Astrocyte (in vitro differentiated cells and primary cell): ENCODE data around the gene MRPL55. TPM values are rescaled to one million over a fixed set of nuclear protein-coding genes. Genes with fewer than 3 reads are reported as not detected.

Source experiments
- DNase-seq: peaks from one replicate; pipeline ENCODE4 v3.0.0-alpha.2; 2010; ENCODE audit warnings: low read depth
- FAIRE-seq: peaks from 2 replicates; lab custom pipeline; 2011; peaks lifted over from hg19 to GRCh38; lab: Jason Lieb, UNC
- H2AFZ ChIP-seq: 2 replicates; pipeline ENCODE4 v1.6.0; 2012; ENCODE audit warnings: low read depth, low read length, inconsistent platforms
- H3K27ac ChIP-seq: 2 replicates; pipeline ENCODE4 v1.5.1; 2011; ENCODE audit warnings: low read depth, low read length, inconsistent platforms
- H3K27me3 ChIP-seq: 2 replicates; pipeline ENCODE4 v1.6.0; 2011; ENCODE audit warnings: low read length, inconsistent platforms; ENCODE audit not compliant: insufficient read depth
- H3K36me3 ChIP-seq: 2 replicates; pipeline ENCODE4 v1.5.1; 2011; ENCODE audit warnings: low read length, inconsistent platforms; ENCODE audit not compliant: insufficient read depth
- H3K4me1 ChIP-seq: 2 replicates; pipeline ENCODE4 v1.5.1; 2011; ENCODE audit warnings: low read length, inconsistent platforms; ENCODE audit not compliant: insufficient read depth
- H3K4me2 ChIP-seq: 2 replicates; pipeline ENCODE4 v1.6.0; 2012; ENCODE audit warnings: low read length, inconsistent platforms
- H3K4me3 ChIP-seq: 2 replicates; pipeline ENCODE4 v1.5.1; 2011; ENCODE audit warnings: low read depth, mild to moderate bottlenecking, low read length, inconsistent platforms; ENCODE audit not compliant: insufficient read depth
- H3K79me2 ChIP-seq: 2 replicates; pipeline ENCODE4 v1.6.0; 2012; ENCODE audit warnings: mild to moderate bottlenecking, low read length, inconsistent platforms; ENCODE audit not compliant: insufficient read depth
- H3K9ac ChIP-seq: 2 replicates; pipeline ENCODE4 v1.6.0; 2012; ENCODE audit warnings: mild to moderate bottlenecking, low read length, inconsistent platforms
- H3K9me3 ChIP-seq: 2 replicates; pipeline ENCODE4 v1.5.1; 2012; ENCODE audit warnings: low read depth, mild to moderate bottlenecking, low read length, inconsistent platforms; ENCODE audit not compliant: insufficient read depth
- H4K20me1 ChIP-seq: 2 replicates; pipeline ENCODE4 v1.6.0; 2012; ENCODE audit warnings: low read length, inconsistent platforms; ENCODE audit not compliant: insufficient read depth
- H3K27ac Mint-ChIP-seq: one replicate; pipeline ENCODE4 v1.8.0; 2021; ENCODE audit warnings: mild to moderate bottlenecking, mixed read lengths; ENCODE audit not compliant: unreplicated experiment
- H3K27me3 Mint-ChIP-seq: one replicate; pipeline ENCODE4 v1.8.0; 2021; ENCODE audit warnings: low read depth, mixed read lengths; ENCODE audit not compliant: unreplicated experiment
- H3K36me3 Mint-ChIP-seq: one replicate; pipeline ENCODE4 v1.8.0; 2021; ENCODE audit warnings: low read depth, mixed read lengths; ENCODE audit not compliant: unreplicated experiment
- H3K4me1 Mint-ChIP-seq: one replicate; pipeline ENCODE4 v1.8.0; 2021; ENCODE audit warnings: low read depth, mixed read lengths; ENCODE audit not compliant: unreplicated experiment
- H3K4me3 Mint-ChIP-seq: one replicate; pipeline ENCODE4 v1.8.0; 2021; ENCODE audit warnings: mild to moderate bottlenecking, moderate library complexity, mixed read lengths; ENCODE audit not compliant: unreplicated experiment
- H3K9me3 Mint-ChIP-seq: one replicate; pipeline ENCODE4 v1.8.0; 2021; ENCODE audit warnings: mild to moderate bottlenecking, mixed read lengths; ENCODE audit not compliant: unreplicated experiment
- EZH2 ChIP-seq: IDR thresholded peaks from 2 replicates; pipeline ENCODE4 v1.6.1; 2012; ENCODE audit warnings: mild to moderate bottlenecking, low read length, inconsistent platforms; ENCODE audit not compliant: insufficient read depth
- total RNA-seq: library from RNA; stranded (reverse); gene quantifications from 2 replicates; pipeline ENCODE4 v1.2.1, GENCODE V29; 2021
- TF ChIP-seq, protein P1 (sequence below): IDR thresholded peaks from 2 replicates; pipeline ENCODE4 v1.5.1; 2011; ENCODE audit warnings: low read depth, mild to moderate bottlenecking, inconsistent platforms, low read length, moderate library complexity; ENCODE audit not compliant: insufficient read depth

The MRPL55 gene
- total RNA-seq, 1 donor from 2014 or later: 50.8 TPM

DNA sequence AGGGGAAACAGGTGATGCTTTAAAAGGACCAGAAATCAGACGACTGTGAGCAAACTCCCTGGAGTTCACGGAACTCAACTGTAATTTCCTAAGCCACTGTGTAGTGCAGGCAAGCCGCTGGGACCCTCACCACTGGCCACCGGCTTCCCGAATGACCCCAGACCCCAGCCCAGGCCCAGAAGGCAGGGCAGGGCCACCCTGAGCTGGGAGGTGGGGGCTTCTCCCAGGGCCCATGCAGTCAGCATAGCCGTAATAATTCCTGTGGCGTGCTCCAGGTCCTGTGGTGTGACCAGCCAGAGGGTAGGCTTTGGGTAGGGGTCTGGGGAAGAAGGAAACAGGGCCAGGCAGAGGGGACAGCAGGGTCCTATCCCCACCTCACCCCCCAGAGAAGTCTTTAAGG lies 30.1 kb downstream of the MRPL55 start:
- Histone ChIP-seq H3K27me3 (no peaks in the 10 kb centered on the region), H3K9me3 (no peaks in the 10 kb centered on the region), H4K20me1 (peaks cover 52% of the 10 kb centered on the region), H3K27ac (no peak overlapping the region), H3K4me1 (peaks cover 9% of the 10 kb centered on the region), H3K4me3 (no peak overlapping the region), H2AFZ (no peak overlapping the region), H3K79me2 (peaks cover 37% of the 10 kb centered on the region), H3K9ac (no peak overlapping the region), H3K4me2 (no peak overlapping the region), H3K36me3 (no peaks in the 10 kb centered on the region)
- peaks cover 3% of the 10 kb centered on the region for H3K36me3 Mint-ChIP-seq
- no peak for DNase-seq
- no peak overlapping the region for H3K27ac Mint-ChIP-seq
- peaks cover 4% of the 10 kb centered on the region for H3K9me3 Mint-ChIP-seq
- FAIRE-seq: no peak
- H3K27me3 Mint-ChIP-seq: peaks cover 31% of the 10 kb centered on the region
- H3K4me3 Mint-ChIP-seq: no peak overlapping the region
- no peak for TF ChIP-seq EZH2
- TF ChIP-seq, protein P1, sequence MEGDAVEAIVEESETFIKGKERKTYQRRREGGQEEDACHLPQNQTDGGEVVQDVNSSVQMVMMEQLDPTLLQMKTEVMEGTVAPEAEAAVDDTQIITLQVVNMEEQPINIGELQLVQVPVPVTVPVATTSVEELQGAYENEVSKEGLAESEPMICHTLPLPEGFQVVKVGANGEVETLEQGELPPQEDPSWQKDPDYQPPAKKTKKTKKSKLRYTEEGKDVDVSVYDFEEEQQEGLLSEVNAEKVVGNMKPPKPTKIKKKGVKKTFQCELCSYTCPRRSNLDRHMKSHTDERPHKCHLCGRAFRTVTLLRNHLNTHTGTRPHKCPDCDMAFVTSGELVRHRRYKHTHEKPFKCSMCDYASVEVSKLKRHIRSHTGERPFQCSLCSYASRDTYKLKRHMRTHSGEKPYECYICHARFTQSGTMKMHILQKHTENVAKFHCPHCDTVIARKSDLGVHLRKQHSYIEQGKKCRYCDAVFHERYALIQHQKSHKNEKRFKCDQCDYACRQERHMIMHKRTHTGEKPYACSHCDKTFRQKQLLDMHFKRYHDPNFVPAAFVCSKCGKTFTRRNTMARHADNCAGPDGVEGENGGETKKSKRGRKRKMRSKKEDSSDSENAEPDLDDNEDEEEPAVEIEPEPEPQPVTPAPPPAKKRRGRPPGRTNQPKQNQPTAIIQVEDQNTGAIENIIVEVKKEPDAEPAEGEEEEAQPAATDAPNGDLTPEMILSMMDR: no peak
- H3K4me1 Mint-ChIP-seq: no peaks in the 10 kb centered on the region

- TF ChIP-seq, protein P1: no peak
- TF ChIP-seq EZH2: no peak
- no peaks in the 10 kb centered on the region for H3K9me3 ChIP-seq
- Mint-ChIP-seq H3K4me3 (no peak overlapping the region), H3K4me1 (no peaks in the 10 kb centered on the region), H3K9me3 (peaks cover 4% of the 10 kb centered on the region), H3K27ac (no peak overlapping the region), H3K27me3 (peaks cover 34% of the 10 kb centered on the region), H3K36me3 (no peaks in the 10 kb centered on the region)
- DNase-seq (no peak), FAIRE-seq (no peak)
- H4K20me1 ChIP-seq: peaks cover 43% of the 10 kb centered on the region
- no peak overlapping the region for H3K4me2 ChIP-seq
- peaks cover 9% of the 10 kb centered on the region for H3K4me1 ChIP-seq
- no peaks in the 10 kb centered on the region for H3K27me3 ChIP-seq
- no peaks in the 10 kb centered on the region for H3K36me3 ChIP-seq
- H2AFZ ChIP-seq: no peak overlapping the region
- H3K9ac ChIP-seq: no peak overlapping the region
- no peak overlapping the region for H3K4me3 ChIP-seq
- H3K79me2 ChIP-seq: peaks cover 24% of the 10 kb centered on the region
- H3K27ac ChIP-seq: no peak overlapping the region
These were observed 31.4 kb downstream of the MRPL55 start for GRCh38 chr1:228077565-228078330.
